Ovary (tissue), 9 donors: ENCODE measurements around the gene SVIL. TPM values are rescaled to one million over a fixed set of nuclear protein-coding genes. Genes with fewer than 3 reads are reported as not detected.
"Not testable (repeated sequence)": the region's sequence is repeated elsewhere in the genome, so short reads cannot be mapped to it uniquely, and the experiment has no call there.

Source experiments
- DNase-seq, 5 donors: peaks; one replicate each; pipeline ENCODE4 v3.0.0-alpha.2; 2019 to 2020
- H3K27ac ChIP-seq, 2 donors: fragments of 200-600 bp; one replicate each; pipeline versions ENCODE4 v1.5.1 to v1.8.0; 2019 to 2022
- H3K27me3 ChIP-seq: fragments of 200-600 bp; one replicate; pipeline ENCODE4 v1.8.0; 2022
- H3K36me3 ChIP-seq: fragments of 200-600 bp; sonication (generic); one replicate; pipeline ENCODE4 v1.5.1; 2019
- H3K4me1 ChIP-seq: one replicate; pipeline ENCODE4 v1.8.1; 2013; ENCODE audit warnings: mild to moderate bottlenecking, moderate library complexity; ENCODE audit not compliant: insufficient read depth
- H3K4me3 ChIP-seq: fragments of 200-600 bp; sonication (generic); one replicate; pipeline ENCODE4 v1.5.1; 2017
- H3K9me3 ChIP-seq, 2 donors: fragments of 200-600 bp in 1 of 2; sonication (generic) in 1 of 2; one replicate each; pipeline versions ENCODE4 v1.5.1 to v1.8.1; 2013 to 2019; ENCODE audit warnings: mild to moderate bottlenecking in 1 of 2, moderate library complexity in 1 of 2
- EP300 ChIP-seq: sonication (generic); formaldehyde crosslinking; IDR thresholded peaks from one replicate; pipeline ENCODE4 v1.6.1; 2017; ENCODE audit warnings: antibody characterized with exemption
- POLR2A ChIP-seq: fragments of 450-650 bp; IDR thresholded peaks from one replicate; pipeline ENCODE4 v1.6.1; 2017; ENCODE audit warnings: antibody characterized with exemption, mild to moderate bottlenecking, moderate library complexity
- WGBS, 3 donors: extraction: QIAGEN DNeasy Blood & Tissue Kit in 1 of 3; methylation state at CpG; one replicate each; pipeline versions ENCODE4 v1.1.5 to v1.1.7; 2013 to 2017; 5-methylcytosine and 5-hydroxymethylcytosine counted together
- intact Hi-C, 4 donors: fragments of 100-400 bp; cut with DNase I; formaldehyde crosslinking; loops; one replicate each; pipeline versions ENCODE4 v1.11.0 to v1.15.1; 2022 to 2023
- polyA plus RNA-seq, 2 donors: library from polyadenylated mRNA; stranded (reverse); fragments of 200-250 nt in 1 of 2; fragments of 350-450 nt in 1 of 2; fragmentation: Illumina TruSeq in 1 of 2; extraction: RNeasy Lipid Tissue Mini Kit (QIAGEN cat#74804) in 1 of 2; gene quantifications; one replicate each; pipeline ENCODE4 v1.2.3, GENCODE V29; 2013 to 2014
- total RNA-seq, 7 donors: library from RNA; depleted of rRNA in 2 of 7; stranded (reverse); fragments of >200 nt in 2 of 7; fragmentation: NEBNext Ultra II Directional in 3 of 7; extraction: Animal tissue kit (Norgen Biotek cat#: 25700) in 3 of 7; gene quantifications; one replicate each; pipeline versions ENCODE4 v1.1.0 to v1.2.4, GENCODE V29; 2016 to 2023
- TF ChIP-seq, protein P1 (sequence below), 3 donors: fragments of 450-650 bp in 2 of 3; fragments of 200-600 bp in 1 of 3; IDR thresholded peaks; one replicate each; pipeline versions ENCODE4 v1.5.1 to v1.8.0; 2016 to 2022; ENCODE audit warnings: antibody characterized with exemption in 3 of 3, mild to moderate bottlenecking in 1 of 3
- donor health status: DM: no; HTN: no; CAD: no; lungs with moderate emphysema.
- donor health status: DM: no; HTN: no; CAD: no.
- donor health status: Bipolar disorder and iron deficiency.
- donor health status: DM: yes; HTN: yes; CAD: no.
- donor health status: DM: no; HTN: no; CAD: no.
- donor health status: DM: yes; HTN: yes; CAD: no.

Gene SVIL
- total and polyA plus RNA-seq, 9 donors, result 49.9 to 225 (median 139) TPM

DNA sequence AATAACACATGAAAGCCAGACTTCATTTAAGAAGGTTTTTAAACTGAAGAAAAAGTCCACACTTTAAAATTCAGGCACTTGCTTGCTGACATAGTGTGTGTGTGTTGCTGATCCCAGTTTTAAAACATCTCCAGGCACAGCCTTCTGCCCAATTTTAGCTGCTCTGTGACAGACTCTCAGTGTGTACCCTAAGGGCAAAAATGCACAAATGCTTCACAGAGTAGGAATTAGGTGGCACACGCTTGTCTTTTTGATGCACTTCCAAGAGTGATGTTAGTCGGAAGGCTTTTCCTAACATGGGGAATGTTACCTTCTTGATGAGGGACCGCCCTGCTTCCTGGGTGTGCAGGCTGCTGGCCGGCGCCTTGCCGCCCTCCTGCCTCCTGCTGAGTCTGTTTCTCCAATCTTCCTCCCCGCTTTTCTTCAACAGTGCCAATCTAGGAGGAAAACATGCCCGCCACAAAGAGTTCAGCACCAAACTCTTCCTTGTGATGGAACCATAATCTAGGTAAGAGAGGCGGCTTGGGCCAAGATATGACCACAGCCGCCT, 122.3 kb downstream of the SVIL start:
- Histone ChIP-seq H3K4me1 (no peaks in the 10 kb centered on the region), H3K36me3 (no peaks in the 10 kb centered on the region), H3K9me3 (no peaks in the 10 kb centered on the region), H3K27me3 (no peaks in the 10 kb centered on the region), H3K27ac (no peak overlapping the region), H3K4me3 (no peak overlapping the region)
- TF ChIP-seq, protein P1, sequence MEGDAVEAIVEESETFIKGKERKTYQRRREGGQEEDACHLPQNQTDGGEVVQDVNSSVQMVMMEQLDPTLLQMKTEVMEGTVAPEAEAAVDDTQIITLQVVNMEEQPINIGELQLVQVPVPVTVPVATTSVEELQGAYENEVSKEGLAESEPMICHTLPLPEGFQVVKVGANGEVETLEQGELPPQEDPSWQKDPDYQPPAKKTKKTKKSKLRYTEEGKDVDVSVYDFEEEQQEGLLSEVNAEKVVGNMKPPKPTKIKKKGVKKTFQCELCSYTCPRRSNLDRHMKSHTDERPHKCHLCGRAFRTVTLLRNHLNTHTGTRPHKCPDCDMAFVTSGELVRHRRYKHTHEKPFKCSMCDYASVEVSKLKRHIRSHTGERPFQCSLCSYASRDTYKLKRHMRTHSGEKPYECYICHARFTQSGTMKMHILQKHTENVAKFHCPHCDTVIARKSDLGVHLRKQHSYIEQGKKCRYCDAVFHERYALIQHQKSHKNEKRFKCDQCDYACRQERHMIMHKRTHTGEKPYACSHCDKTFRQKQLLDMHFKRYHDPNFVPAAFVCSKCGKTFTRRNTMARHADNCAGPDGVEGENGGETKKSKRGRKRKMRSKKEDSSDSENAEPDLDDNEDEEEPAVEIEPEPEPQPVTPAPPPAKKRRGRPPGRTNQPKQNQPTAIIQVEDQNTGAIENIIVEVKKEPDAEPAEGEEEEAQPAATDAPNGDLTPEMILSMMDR (IDR thresholded peaks at IDR 0.05), result no peak
- TF ChIP-seq POLR2A (no peak), EP300 (no peak)
- DNase-seq, result no peak
- intact Hi-C loops, result loop anchor here in 1 of 4 donors (10.0 kb wide), 1 partner anchor 352 kb away; no protein-coding TSS in a partner anchor
- 95 to 97% (median 97%) methylated on average over 10 of the region's 10 CpGs for WGBS, 3 donors

DNA sequence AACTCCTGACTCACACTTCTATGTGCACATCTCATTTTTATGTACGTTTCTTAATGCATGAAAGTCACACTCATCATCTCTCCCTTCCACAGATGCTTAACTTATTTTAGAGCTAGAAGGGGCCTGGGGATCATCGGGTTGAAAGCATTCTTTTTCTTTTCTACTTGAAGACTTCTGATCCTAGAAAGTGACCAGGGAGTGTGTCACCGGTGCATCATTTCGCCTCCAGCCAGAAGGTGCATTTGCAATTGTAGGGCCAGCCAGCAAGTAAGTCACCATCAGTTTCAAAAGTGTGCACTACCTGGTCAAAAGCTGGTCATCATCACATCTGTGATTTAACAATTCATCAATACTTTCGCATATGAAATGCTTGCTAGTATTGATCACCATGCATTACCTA, 123.0 kb downstream of the SVIL start:
- not testable (repeated sequence) for H3K4me3 ChIP-seq, H3K4me1 ChIP-seq, H3K27ac ChIP-seq, DNase-seq, H3K9me3 ChIP-seq, H3K27me3 ChIP-seq, H3K36me3 ChIP-seq
- 91 to 94% (median 92%) methylated on average over 5 of the region's 5 CpGs for WGBS, 3 donors
- intact Hi-C loops, result loop anchor here in 1 of 4 donors (10.0 kb wide), 1 partner anchor 353 kb away; no protein-coding TSS in a partner anchor

DNA sequence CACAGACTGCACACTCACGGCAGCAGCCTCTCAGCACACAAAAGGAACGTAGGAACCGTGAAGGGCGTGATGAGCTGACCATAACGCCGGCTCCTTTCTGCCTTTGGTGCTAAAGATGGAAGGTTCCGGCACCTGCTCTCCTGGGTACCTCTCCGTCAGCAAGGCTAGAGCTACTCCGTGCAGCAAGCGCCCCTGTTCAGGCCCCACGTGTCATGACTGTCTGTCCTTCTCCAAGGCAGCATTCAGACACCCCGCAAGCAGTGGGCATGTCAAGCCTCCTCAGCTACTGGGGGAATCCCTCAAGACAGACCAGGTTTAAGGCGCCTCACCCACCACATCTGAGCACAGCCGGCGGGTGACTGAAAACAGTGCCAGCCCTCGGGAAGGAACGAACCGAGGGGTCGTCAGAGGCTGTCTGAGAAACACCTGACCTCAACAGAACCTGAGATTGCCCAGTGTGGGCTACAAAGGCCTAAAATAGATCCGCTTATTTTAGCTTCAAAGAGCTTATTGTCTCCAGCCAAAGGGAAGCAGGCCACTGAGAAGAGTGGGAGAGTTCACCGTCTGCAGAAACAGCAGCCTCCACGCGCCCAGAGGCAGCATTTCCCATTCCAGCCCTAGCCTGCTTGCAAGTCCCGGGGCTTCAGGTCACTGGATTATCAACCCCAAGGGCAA, 124.2 kb downstream of the SVIL start:
- H3K36me3 ChIP-seq, H3K4me1 ChIP-seq, H3K9me3 ChIP-seq, DNase-seq, H3K4me3 ChIP-seq, H3K27me3 ChIP-seq, H3K27ac ChIP-seq: not testable (repeated sequence)
- intact Hi-C loops, result loop anchor here in 1 of 4 donors (10.0 kb wide), 1 partner anchor 354 kb away; no protein-coding TSS in a partner anchor
- WGBS, 3 donors, result 93 to 96% (median 94%) methylated on average over 9 to 13 of the region's 24 CpGs

DNA sequence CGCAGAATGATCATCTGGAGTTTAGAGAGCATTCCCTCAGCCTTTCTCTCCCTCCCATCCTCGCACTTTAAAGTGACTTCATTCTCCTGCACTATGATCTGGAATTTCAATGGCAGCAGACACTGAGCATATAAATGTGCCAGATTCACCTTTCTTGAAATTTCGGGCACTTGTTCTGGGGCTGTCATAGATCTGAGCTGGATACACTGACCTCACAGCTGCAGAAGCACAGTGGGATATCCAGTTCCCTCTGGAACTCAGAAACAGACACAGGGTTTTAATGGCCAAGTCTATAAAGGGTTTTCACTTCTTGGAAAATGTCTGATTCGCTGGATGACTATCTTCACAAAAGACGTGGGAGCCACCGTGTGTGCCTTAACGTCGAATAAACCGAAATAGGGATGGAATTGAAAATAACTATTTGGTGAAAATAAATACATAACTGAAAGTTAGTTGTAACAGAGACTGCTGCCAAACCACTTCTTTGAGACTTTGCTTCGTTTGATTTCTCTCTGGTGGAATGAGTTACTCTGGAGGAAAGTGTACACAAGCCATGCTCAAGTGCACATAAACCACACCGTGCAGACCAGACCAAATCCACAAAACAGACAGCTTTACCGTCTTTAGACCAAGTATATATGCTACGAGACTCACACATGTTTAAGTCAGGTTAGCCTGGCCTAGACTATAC, 126.1 kb downstream of the SVIL start:
- no peak for DNase-seq
- WGBS, 3 donors, result 35 to 67% (median 40%) methylated on average over 13 of the region's 13 CpGs
- Histone ChIP-seq H3K36me3 (no peaks in the 10 kb centered on the region), H3K27me3 (no peaks in the 10 kb centered on the region), H3K4me1 (no peaks in the 10 kb centered on the region), H3K27ac (no peak overlapping the region), H3K9me3 (no peaks in the 10 kb centered on the region), H3K4me3 (no peak overlapping the region)
- TF ChIP-seq, protein P1 (IDR thresholded peaks at IDR 0.05), result no peak
- no peak for TF ChIP-seq POLR2A
- TF ChIP-seq EP300, result no peak
- intact Hi-C loops, result no loop called here

DNA sequence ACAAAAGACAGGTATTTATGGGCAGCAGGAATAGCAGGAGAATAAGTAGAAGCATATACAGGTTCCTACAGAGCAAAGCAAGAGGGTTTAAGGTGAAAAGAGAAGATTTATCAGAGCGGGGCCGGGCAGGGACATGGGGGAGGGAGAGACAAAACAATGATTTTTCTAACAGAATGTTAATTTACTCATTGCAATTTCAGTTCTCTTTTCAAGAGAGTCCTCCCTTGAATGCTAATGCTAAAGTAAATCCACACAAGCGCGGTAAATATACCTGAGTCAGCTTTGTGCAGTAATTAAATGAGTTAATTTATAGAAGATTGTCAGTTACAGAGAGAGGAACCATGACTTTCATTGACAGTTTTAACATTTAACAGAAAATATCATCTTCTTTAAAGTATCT, 127.0 kb downstream of the SVIL start:
- H3K9me3 ChIP-seq, H3K27ac ChIP-seq, intact Hi-C loops, H3K27me3 ChIP-seq, DNase-seq, H3K4me1 ChIP-seq, H3K36me3 ChIP-seq, H3K4me3 ChIP-seq: not testable (repeated sequence)
- WGBS, 3 donors, result 68 to 92% (median 80%) methylated on average over 2 to 4 of the region's 4 CpGs

DNA sequence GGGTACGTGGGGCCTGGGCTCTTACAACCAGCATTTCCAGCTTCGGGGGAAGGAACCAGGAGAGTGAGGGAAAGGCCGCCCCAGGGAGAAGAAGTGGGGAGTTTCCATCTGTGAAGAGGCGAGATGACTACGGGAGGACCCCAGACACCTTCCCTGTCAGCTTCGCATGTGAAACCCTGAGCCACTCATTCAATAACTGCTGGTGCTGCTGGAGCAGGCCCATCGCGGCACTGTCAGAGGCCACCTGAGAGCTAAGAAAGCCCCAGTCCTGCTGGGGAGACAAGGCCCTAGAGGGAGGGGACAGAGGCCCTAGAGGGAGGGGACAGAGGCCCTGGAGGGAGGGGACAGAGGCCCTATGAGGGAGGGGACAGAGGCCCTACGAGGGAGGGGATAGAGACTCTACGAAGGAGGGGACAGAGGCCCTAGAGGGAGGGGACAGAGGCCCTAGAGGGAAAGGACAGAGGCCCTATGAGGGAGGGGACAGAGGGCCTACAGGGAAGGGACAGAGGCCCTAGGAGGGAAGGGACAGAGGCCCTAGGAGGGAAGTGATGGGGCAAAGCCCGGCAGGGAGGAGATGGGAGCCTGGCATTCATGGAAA, 128.3 kb downstream of the SVIL start:
- H3K9me3 ChIP-seq, H3K36me3 ChIP-seq: not testable (repeated sequence)

More for the DNA sequence above, 128.3 kb downstream of the SVIL start:
- H3K27me3 ChIP-seq, DNase-seq, H3K4me3 ChIP-seq, intact Hi-C loops, H3K4me1 ChIP-seq, H3K27ac ChIP-seq: not testable (repeated sequence)
- 91 to 94% (median 93%) methylated on average over 8 to 11 of the region's 11 CpGs for WGBS, 3 donors
